Fibroblast of lung (primary cell): ENCODE data around the gene WASL. TPM values are rescaled to one million over a fixed set of nuclear protein-coding genes. Genes with fewer than 3 reads are reported as not detected.

Experiments used
- DNase-seq, 2 donors: peaks; one replicate each; pipeline versions ENCODE4 v3.0.0 to v3.0.0-alpha.2; 2010; ENCODE audit warnings: low read depth in 2 of 2
- H2AFZ ChIP-seq: 2 replicates; pipeline ENCODE4 v1.5.1; 2012; ENCODE audit warnings: low read length, control low read depth, inconsistent platforms
- H3K27ac ChIP-seq: 2 replicates; pipeline ENCODE4 v1.5.1; 2011; ENCODE audit warnings: low read length, control low read depth; ENCODE audit not compliant: insufficient read depth
- H3K27me3 ChIP-seq: 2 replicates; pipeline ENCODE4 v1.5.1; 2011; ENCODE audit warnings: mild to moderate bottlenecking, low read length; ENCODE audit not compliant: control insufficient read depth, insufficient read depth
- H3K36me3 ChIP-seq: 2 replicates; pipeline ENCODE4 v1.5.1; 2011; ENCODE audit warnings: low read length; ENCODE audit not compliant: control insufficient read depth, insufficient read depth
- H3K4me1 ChIP-seq: 2 replicates; pipeline ENCODE4 v1.5.1; 2011; ENCODE audit warnings: low read length; ENCODE audit not compliant: control insufficient read depth, insufficient read depth; ENCODE audit errors: extremely low read depth
- H3K4me2 ChIP-seq: 2 replicates; pipeline ENCODE4 v1.5.1; 2011; ENCODE audit warnings: low read length, control low read depth; ENCODE audit not compliant: insufficient read depth; ENCODE audit errors: extremely low read depth
- H3K4me3 ChIP-seq, 4 experiments: fragments of 200-600 bp in 1 of 4; sonication (generic) in 1 of 4; replicated peaks in 1 of 4; 2 replicates each; pipeline ENCODE4 v1.5.1; 2011 to 2016; ENCODE audit warnings: low read length in 4 of 4, low read depth in 3 of 4, mild to moderate bottlenecking in 3 of 4, control low read depth in 2 of 4, inconsistent platforms in 1 of 4, mixed read lengths in 1 of 4; ENCODE audit not compliant: insufficient read depth in 1 of 4; ENCODE audit errors: control extremely low read depth in 1 of 4
- H3K79me2 ChIP-seq: 2 replicates; pipeline ENCODE4 v1.5.1; 2012; ENCODE audit warnings: mild to moderate bottlenecking, low read length, inconsistent platforms; ENCODE audit not compliant: control insufficient read depth, insufficient read depth
- H3K9ac ChIP-seq: 2 replicates; pipeline ENCODE4 v1.5.1; 2011; ENCODE audit warnings: mild to moderate bottlenecking, low read length, control low read depth; ENCODE audit not compliant: insufficient read depth
- H3K9me3 ChIP-seq: 2 replicates; pipeline ENCODE4 v1.5.1; 2012; ENCODE audit warnings: low read depth, low read length; ENCODE audit not compliant: control insufficient read depth, insufficient read depth
- H4K20me1 ChIP-seq: 2 replicates; pipeline ENCODE4 v1.5.1; 2011; ENCODE audit warnings: low read length; ENCODE audit not compliant: control insufficient read depth, insufficient read depth; ENCODE audit errors: extremely low read depth
- EZH2 ChIP-seq: IDR thresholded peaks from 2 replicates; pipeline ENCODE4 v1.5.1; 2012; ENCODE audit warnings: low read length, control low read depth, mild to moderate bottlenecking; ENCODE audit errors: missing control alignments
- polyA plus RNA-seq, 2 donors: library from polyadenylated mRNA; depleted of rRNA in 1 of 2; stranded (reverse) in 1 of 2; unstranded in 1 of 2; fragments of >200 nt; gene quantifications; 2 replicates each; pipeline ENCODE4 v1.2.1, GENCODE V29; 2011 to 2012; ENCODE audit warnings: missing spikeins in 1 of 2
- total RNA-seq: library from RNA; depleted of rRNA; stranded (reverse); fragments of >200 nt; gene quantifications from 2 replicates; pipeline ENCODE4 v1.2.1, GENCODE V29; 2014
- TF ChIP-seq, protein P1 (sequence below), 2 donors: IDR thresholded peaks in 1 of 2; conservative IDR thresholded peaks in 1 of 2; 1 replicate in 1 of 2; 2 replicates in 1 of 2; pipeline ENCODE4 v1.5.1; 2011 to 2012; ENCODE audit warnings: low read length in 2 of 2, control low read depth in 1 of 2, inconsistent platforms in 1 of 2, low read depth in 1 of 2, mild to moderate bottlenecking in 1 of 2

The WASL gene
- total and polyA plus RNA-seq, 2 donors (not counting 1 experiment from before 2014, with no cell fraction given), result 15.4 to 21.0 TPM

DNA sequence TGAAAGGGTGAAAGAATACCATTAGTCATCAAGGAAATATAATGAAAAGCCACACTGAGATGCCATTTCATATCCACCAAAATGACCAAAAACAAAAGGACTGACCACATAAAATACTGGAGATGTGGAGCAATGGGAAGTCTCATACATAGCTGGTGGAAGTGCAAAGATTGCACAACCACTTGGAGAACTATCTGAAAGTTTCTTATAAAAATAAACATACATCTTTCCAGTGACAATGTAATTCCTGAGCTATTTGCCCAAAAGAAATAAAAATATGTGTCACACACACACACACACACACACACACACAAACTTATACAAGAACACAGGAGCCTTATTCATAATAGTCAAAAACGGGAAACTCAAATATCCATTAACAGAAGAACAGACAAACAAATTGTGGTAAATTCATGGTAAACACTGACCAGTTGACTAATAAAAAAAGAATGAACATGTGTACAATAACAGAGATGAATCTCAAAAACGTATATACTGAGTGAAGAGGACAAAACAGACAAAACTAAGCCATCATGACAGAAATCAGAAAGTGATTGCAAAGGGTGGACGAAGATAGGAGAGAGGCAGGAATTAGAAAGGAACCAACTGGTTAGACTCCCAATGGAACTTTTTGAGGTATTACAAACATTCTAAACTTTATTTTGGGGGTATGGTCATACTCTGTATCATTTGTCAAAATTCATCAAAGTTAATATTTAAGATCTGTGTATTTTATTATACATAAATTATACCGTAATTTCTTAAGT is 21.5 kb downstream of the WASL start:
- Histone ChIP-seq H3K9ac (no peak overlapping the region), H3K4me1 (peaks cover 7% of the 10 kb centered on the region), H4K20me1 (no peaks in the 10 kb centered on the region), H2AFZ (no peak overlapping the region), H3K36me3 (no peaks in the 10 kb centered on the region), H3K4me2 (peak overlapping the region; percentile 54), H3K4me3 (no peak overlapping the region), H3K9me3 (no peaks in the 10 kb centered on the region), H3K27ac (no peak overlapping the region), H3K27me3 (no peaks in the 10 kb centered on the region), H3K79me2 (peaks cover 65% of the 10 kb centered on the region)
- TF ChIP-seq, protein P1, sequence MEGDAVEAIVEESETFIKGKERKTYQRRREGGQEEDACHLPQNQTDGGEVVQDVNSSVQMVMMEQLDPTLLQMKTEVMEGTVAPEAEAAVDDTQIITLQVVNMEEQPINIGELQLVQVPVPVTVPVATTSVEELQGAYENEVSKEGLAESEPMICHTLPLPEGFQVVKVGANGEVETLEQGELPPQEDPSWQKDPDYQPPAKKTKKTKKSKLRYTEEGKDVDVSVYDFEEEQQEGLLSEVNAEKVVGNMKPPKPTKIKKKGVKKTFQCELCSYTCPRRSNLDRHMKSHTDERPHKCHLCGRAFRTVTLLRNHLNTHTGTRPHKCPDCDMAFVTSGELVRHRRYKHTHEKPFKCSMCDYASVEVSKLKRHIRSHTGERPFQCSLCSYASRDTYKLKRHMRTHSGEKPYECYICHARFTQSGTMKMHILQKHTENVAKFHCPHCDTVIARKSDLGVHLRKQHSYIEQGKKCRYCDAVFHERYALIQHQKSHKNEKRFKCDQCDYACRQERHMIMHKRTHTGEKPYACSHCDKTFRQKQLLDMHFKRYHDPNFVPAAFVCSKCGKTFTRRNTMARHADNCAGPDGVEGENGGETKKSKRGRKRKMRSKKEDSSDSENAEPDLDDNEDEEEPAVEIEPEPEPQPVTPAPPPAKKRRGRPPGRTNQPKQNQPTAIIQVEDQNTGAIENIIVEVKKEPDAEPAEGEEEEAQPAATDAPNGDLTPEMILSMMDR (conservative IDR thresholded peaks at IDR 0.05 in 1 of 2, IDR thresholded peaks at IDR 0.05 in 1 of 2; ENCODE audit: low read depth in 1 of 2, low read length in 2 of 2), result no peak
- no peak for TF ChIP-seq EZH2
- peak; percentile 95 to 97 for DNase-seq

DNA sequence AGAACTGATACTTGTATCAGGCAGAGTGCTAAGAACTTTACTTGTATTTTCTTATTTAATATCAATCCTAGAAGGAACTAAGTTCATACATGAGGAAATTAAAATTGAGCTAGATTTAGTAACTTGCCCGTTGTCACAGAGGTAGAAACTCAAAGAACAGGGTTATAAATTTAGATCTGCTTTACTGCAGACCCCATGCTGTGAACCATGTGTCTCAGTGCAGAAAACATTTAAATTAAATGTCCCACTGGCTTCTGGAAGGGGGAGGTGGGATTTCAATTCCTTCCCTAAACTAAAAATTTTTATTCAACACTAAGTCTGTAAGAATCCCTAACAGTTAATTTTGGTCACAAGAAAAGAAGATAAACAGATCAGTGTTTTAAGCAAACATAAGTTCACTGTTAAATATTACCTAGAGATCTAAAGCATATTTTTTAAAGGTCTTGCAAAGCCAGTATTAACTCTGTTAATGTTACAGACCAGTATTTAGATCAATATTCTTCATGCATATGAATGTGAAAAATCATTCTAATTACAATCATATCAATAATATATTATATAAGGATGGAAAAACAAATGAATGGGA is 23.1 kb downstream of the WASL start:
- Histone ChIP-seq H3K9ac (no peak overlapping the region), H3K79me2 (peaks cover 65% of the 10 kb centered on the region), H4K20me1 (no peaks in the 10 kb centered on the region), H3K27me3 (no peaks in the 10 kb centered on the region), H3K4me1 (peaks cover 7% of the 10 kb centered on the region), H2AFZ (no peak overlapping the region), H3K4me3 (no peak overlapping the region), H3K27ac (no peak overlapping the region), H3K9me3 (no peaks in the 10 kb centered on the region), H3K36me3 (no peaks in the 10 kb centered on the region), H3K4me2 (no peak overlapping the region)
- no peak for DNase-seq
- no peak for TF ChIP-seq EZH2
- TF ChIP-seq, protein P1 (conservative IDR thresholded peaks at IDR 0.05 in 1 of 2, IDR thresholded peaks at IDR 0.05 in 1 of 2; ENCODE audit: low read depth in 1 of 2, low read length in 2 of 2), result no peak

DNA sequence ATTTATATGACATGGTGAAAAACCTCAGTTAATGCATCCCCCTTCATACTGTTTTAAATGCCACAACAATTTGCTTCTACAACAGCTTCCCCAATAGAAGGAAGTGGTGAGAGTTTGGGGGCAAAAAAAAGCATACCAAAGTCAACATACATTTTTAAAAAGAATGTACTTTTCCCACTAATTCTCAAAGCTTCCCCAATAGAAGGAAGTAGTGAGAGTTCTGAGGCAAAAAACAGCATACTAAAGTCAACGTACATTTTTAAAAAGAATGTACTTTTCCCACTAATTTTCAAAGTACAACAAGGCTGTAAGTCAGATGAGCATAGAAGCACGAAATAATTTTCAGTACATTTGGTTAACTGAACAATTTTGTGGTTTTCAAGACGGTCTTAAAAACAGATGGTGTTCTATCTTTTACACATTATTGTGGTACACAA is 24.0 kb downstream of the WASL start:
- Histone ChIP-seq H3K4me3 (no peak overlapping the region), H3K4me1 (peaks cover 7% of the 10 kb centered on the region), H2AFZ (no peak overlapping the region), H3K27ac (no peak overlapping the region), H3K4me2 (no peak overlapping the region), H3K9me3 (no peaks in the 10 kb centered on the region), H3K27me3 (no peaks in the 10 kb centered on the region), H4K20me1 (no peaks in the 10 kb centered on the region), H3K79me2 (peaks cover 61% of the 10 kb centered on the region), H3K9ac (no peak overlapping the region), H3K36me3 (no peaks in the 10 kb centered on the region)
- TF ChIP-seq EZH2, result no peak
- TF ChIP-seq, protein P1 (conservative IDR thresholded peaks at IDR 0.05 in 1 of 2, IDR thresholded peaks at IDR 0.05 in 1 of 2; ENCODE audit: low read depth in 1 of 2, low read length in 2 of 2), result no peak
- peak in 1 of 2 donors; percentile 46 for DNase-seq
